GM23338 (cell line): Measurements from ENCODE around the gene SEMA3C. TPM values are rescaled to one million over a fixed set of nuclear protein-coding genes. Genes with fewer than 3 reads are reported as not detected.

Experiments
- ATAC-seq: fragments of 200-7000 bp; cut with Tn5 transposase; 3 replicates; pipeline ENCODE4 v1.9.1; 2020
- DNase-seq: peaks from one replicate; pipeline ENCODE4 v3.0.0-alpha.2; 2015; ENCODE audit warnings: low spot score
- H2AFZ ChIP-seq: fragments of 200-600 bp; sonication (generic); 2 replicates; pipeline ENCODE4 v1.8.0; 2016; ENCODE audit warnings: antibody characterized with exemption, mild to moderate bottlenecking, moderate library complexity
- H3F3A ChIP-seq: fragments of 200-600 bp; sonication (generic); replicated peaks from 2 replicates; pipeline ENCODE4 v1.8.0; 2017; ENCODE audit warnings: antibody characterized with exemption, mixed run types, low read depth
- H3K27ac ChIP-seq: fragments of 200-600 bp; sonication (generic); 2 replicates; pipeline ENCODE4 v1.6.1; 2016; ENCODE audit warnings: low read depth
- H3K27me3 ChIP-seq: fragments of 200-600 bp; sonication (generic); 2 replicates; pipeline ENCODE4 v1.8.0; 2016; ENCODE audit warnings: mild to moderate bottlenecking, mixed run types, moderate library complexity; ENCODE audit not compliant: insufficient read depth
- H3K36me3 ChIP-seq: fragments of 200-600 bp; sonication (generic); 2 replicates; pipeline ENCODE4 v1.8.0; 2016; ENCODE audit warnings: mild to moderate bottlenecking; ENCODE audit not compliant: insufficient read depth
- H3K4me1 ChIP-seq: fragments of 200-600 bp; sonication (generic); 2 replicates; pipeline ENCODE4 v1.8.0; 2016; ENCODE audit warnings: mild to moderate bottlenecking, moderate library complexity; ENCODE audit not compliant: insufficient read depth
- H3K4me2 ChIP-seq: fragments of 200-600 bp; sonication (generic); 2 replicates; pipeline ENCODE4 v1.7.1; 2017; ENCODE audit warnings: mixed run types
- H3K4me3 ChIP-seq: fragments of 200-600 bp; sonication (generic); 2 replicates; pipeline ENCODE4 v1.6.1; 2016; ENCODE audit warnings: mixed run types
- H3K79me2 ChIP-seq: fragments of 200-600 bp; sonication (generic); replicated peaks from 2 replicates; pipeline ENCODE4 v1.8.0; 2017; ENCODE audit warnings: mild to moderate bottlenecking; ENCODE audit not compliant: insufficient read depth
- H3K9me2 ChIP-seq: fragments of 200-600 bp; sonication (generic); 2 replicates; pipeline ENCODE4 v1.8.0; 2017; ENCODE audit not compliant: insufficient read depth
- H4K20me1 ChIP-seq: fragments of 200-600 bp; sonication (generic); replicated peaks from 2 replicates; pipeline ENCODE4 v1.8.0; 2017; ENCODE audit warnings: mild to moderate bottlenecking; ENCODE audit not compliant: insufficient read depth
- H3K27ac Mint-ChIP-seq: 2 replicates; pipeline ENCODE4 v1.8.0; 2020; ENCODE audit warnings: inconsistent platforms, mild to moderate bottlenecking, moderate library complexity, mixed read lengths
- H3K27me3 Mint-ChIP-seq: 3 replicates; pipeline ENCODE4 v1.8.0; 2022; ENCODE audit warnings: low read depth, mild to moderate bottlenecking, moderate library complexity, mixed read lengths, inconsistent platforms; ENCODE audit not compliant: insufficient read depth, poor library complexity
- H3K36me3 Mint-ChIP-seq: 3 replicates; pipeline ENCODE4 v1.8.0; 2021; ENCODE audit warnings: low read depth, mild to moderate bottlenecking, inconsistent platforms, moderate library complexity, mixed read lengths
- H3K4me1 Mint-ChIP-seq: 3 replicates; pipeline ENCODE4 v1.8.0; 2020; ENCODE audit warnings: mild to moderate bottlenecking, inconsistent platforms, mixed read lengths
- H3K4me3 Mint-ChIP-seq: 3 replicates; pipeline ENCODE4 v1.8.0; 2021; ENCODE audit warnings: moderate library complexity, mild to moderate bottlenecking, inconsistent platforms, mixed read lengths
- H3K9me3 Mint-ChIP-seq: 3 replicates; pipeline ENCODE4 v1.8.0; 2020; ENCODE audit warnings: moderate library complexity, mild to moderate bottlenecking, inconsistent platforms, mixed read lengths
- CREB1 ChIP-seq: fragments of 250-450 bp; sonication (Bioruptor Pico); IDR thresholded peaks from 2 replicates; pipeline ENCODE4 v1.5.0; 2020; ENCODE audit warnings: low read depth, mild to moderate bottlenecking, moderate library complexity
- CTCF ChIP-seq, 2 experiments: fragments of 200-600 bp in 1 of 2; sonication (generic) in 1 of 2; conservative IDR thresholded peaks; 2 replicates each; pipeline versions ENCODE4 v1.5.1 to v1.6.1; 2016 to 2017; ENCODE audit warnings: antibody characterized with exemption in 2 of 2, low read depth in 2 of 2, mild to moderate bottlenecking in 2 of 2, moderate library complexity in 1 of 2
- EZH2 ChIP-seq: fragments of 200-600 bp; sonication (generic); IDR thresholded peaks from one replicate; pipeline ENCODE4 v1.8.0; 2017; ENCODE audit warnings: antibody characterized with exemption, mild to moderate bottlenecking, low read depth; ENCODE audit not compliant: unreplicated experiment
- NANOG ChIP-seq: IDR thresholded peaks from 2 replicates; pipeline ENCODE4 v1.6.1; 2016; ENCODE audit warnings: antibody characterized with exemption, borderline replicate concordance
- REST ChIP-seq: IDR thresholded peaks from one replicate; pipeline ENCODE4 v1.6.1; 2018; ENCODE audit warnings: antibody characterized with exemption; ENCODE audit not compliant: unreplicated experiment
- STAT1 ChIP-seq: IDR thresholded peaks from one replicate; pipeline ENCODE4 v1.6.1; 2016; ENCODE audit warnings: antibody characterized with exemption; ENCODE audit not compliant: unreplicated experiment
- ZNF114 ChIP-seq: fragments of 250-450 bp; sonication (Bioruptor Pico); IDR thresholded peaks from 2 replicates; pipeline ENCODE4 v1.5.0; 2020; ENCODE audit warnings: mild to moderate bottlenecking, moderate library complexity
- ZNF331 ChIP-seq: fragments of 250-450 bp; sonication (Bioruptor Pico); IDR thresholded peaks from 2 replicates; pipeline ENCODE4 v1.5.0; 2020; ENCODE audit warnings: low read depth, mild to moderate bottlenecking, moderate library complexity
- polyA plus RNA-seq: library from polyadenylated mRNA; unstranded; fragments of >200 nt; fragmentation: Nextera tagmentation; extraction: Ambion mirVana; gene quantifications from 2 replicates; pipeline ENCODE4 v1.2.1, GENCODE V29; 2016
- total RNA-seq: library from RNA; depleted of rRNA; stranded (reverse); fragments of >200 nt; shearing (Covaris generic); gene quantifications from 2 replicates; pipeline ENCODE4 v1.2.3, GENCODE V29; 2014
- TF ChIP-seq, protein P1 (sequence below): IDR thresholded peaks from 2 replicates; pipeline ENCODE4 v1.6.1; 2016; ENCODE audit warnings: antibody characterized with exemption

Gene SEMA3C
- total and polyA plus RNA-seq, 2 experiments from 2014 or later = 1.0 to 3.5 TPM

DNA sequence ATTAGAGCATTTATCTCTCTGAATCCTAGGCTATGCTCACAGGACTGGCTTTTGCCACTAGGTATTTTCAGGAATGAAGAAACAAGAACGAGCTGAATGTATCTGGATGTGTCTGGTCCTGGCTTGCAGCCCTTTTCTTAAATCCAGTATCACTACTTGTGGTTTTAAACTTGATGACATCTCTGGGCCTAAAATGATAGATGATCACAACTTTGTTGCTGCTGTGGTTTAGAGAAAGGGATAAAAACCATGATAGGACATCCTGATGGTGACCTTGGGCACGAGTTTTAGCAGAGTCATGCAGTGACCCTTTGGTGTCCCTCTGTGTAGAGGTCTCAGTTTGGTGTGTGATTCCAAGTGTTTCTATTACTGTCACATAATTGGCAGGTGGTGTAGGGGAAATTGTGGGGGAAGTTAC, 31.7 kb upstream of the SEMA3C start:
- Histone ChIP-seq H3K36me3 (no peaks in the 10 kb centered on the region), H3K4me3 (no peak overlapping the region), H3K27ac (no peak overlapping the region), H2AFZ (no peak overlapping the region; the same call in 1 of the 2 replicates), H3F3A (no peaks in the 10 kb centered on the region), H3K79me2 (no peaks in the 10 kb centered on the region), H3K4me2 (no peak overlapping the region), H3K27me3 (no peaks in the 10 kb centered on the region), H3K9me2 (no peaks in the 10 kb centered on the region), H3K4me1 (no peaks in the 10 kb centered on the region), H4K20me1 (no peaks in the 10 kb centered on the region)
- Mint-ChIP-seq H3K4me3 (no peak overlapping the region), H3K36me3 (no peaks in the 10 kb centered on the region), H3K9me3 (no peaks in the 10 kb centered on the region), H3K4me1 (no peaks in the 10 kb centered on the region), H3K27me3 (peaks cover 2% of the 10 kb centered on the region), H3K27ac (peak overlapping the region; percentile 7)
- no peak for ATAC-seq
- DNase-seq = no peak
- TF ChIP-seq ZNF331 (no peak), ZNF114 (CRISPR knock-in tag) (no peak), NANOG (no peak), CTCF (conservative IDR thresholded peaks at IDR 0.05; ENCODE audit: low read depth in 2 of 2) (no peak), REST (no peak)
- TF ChIP-seq, protein P1, sequence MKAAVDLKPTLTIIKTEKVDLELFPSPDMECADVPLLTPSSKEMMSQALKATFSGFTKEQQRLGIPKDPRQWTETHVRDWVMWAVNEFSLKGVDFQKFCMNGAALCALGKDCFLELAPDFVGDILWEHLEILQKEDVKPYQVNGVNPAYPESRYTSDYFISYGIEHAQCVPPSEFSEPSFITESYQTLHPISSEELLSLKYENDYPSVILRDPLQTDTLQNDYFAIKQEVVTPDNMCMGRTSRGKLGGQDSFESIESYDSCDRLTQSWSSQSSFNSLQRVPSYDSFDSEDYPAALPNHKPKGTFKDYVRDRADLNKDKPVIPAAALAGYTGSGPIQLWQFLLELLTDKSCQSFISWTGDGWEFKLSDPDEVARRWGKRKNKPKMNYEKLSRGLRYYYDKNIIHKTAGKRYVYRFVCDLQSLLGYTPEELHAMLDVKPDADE = no peak

- Mint-ChIP-seq H3K27ac (no peak overlapping the region), H3K36me3 (no peaks in the 10 kb centered on the region), H3K27me3 (peaks cover 2% of the 10 kb centered on the region), H3K4me1 (no peaks in the 10 kb centered on the region), H3K9me3 (no peaks in the 10 kb centered on the region), H3K4me3 (no peak overlapping the region)
- no peaks in the 10 kb centered on the region for H3K4me1 ChIP-seq
- H2AFZ ChIP-seq = no peak overlapping the region
- DNase-seq (no peak), ATAC-seq (no peak)
- no peaks in the 10 kb centered on the region for H3F3A ChIP-seq
- no peaks in the 10 kb centered on the region for H4K20me1 ChIP-seq
- H3K27me3 ChIP-seq = no peaks in the 10 kb centered on the region
- no peak overlapping the region for H3K4me2 ChIP-seq
- H3K36me3 ChIP-seq = no peaks in the 10 kb centered on the region
- TF ChIP-seq CTCF (conservative IDR thresholded peaks at IDR 0.05; ENCODE audit: low read depth in 2 of 2) (no peak), ZNF114 (CRISPR knock-in tag) (no peak), ZNF331 (no peak), EZH2 (no peak), CREB1 (CRISPR knock-in tag) (no peak), STAT1 (no peak)
- TF ChIP-seq, protein P1 = no peak
- no peak overlapping the region for H3K27ac ChIP-seq
- no peak overlapping the region for H3K4me3 ChIP-seq
- H3K9me2 ChIP-seq = no peaks in the 10 kb centered on the region
- H3K79me2 ChIP-seq = no peaks in the 10 kb centered on the region
These were observed 30.6 kb upstream of the SEMA3C start for GRCh38 chr7:80949449-80949848.
